ENCODE results near the gene KRT77.

Gene KRT77

GRCh38 chr12:52749827-52750226, 46.5 kb upstream of the KRT77 start:
- H3K14ac ChIP-seq (ENCODE audit: low read length in 2 of 2) = no peak overlapping the region
- H4K91ac ChIP-seq (ENCODE audit: low read length) = no peak overlapping the region
- peaks cover 10 to 65% of the 10 kb centered on the region in 2 experiments for H3K27me3 ChIP-seq (ENCODE audit: control insufficient read depth in 1 of 2, insufficient read depth in 1 of 2, low read length in 2 of 2)
- H2BK12ac ChIP-seq (ENCODE audit: low read length in 2 of 2) = no peak overlapping the region
- H4K8ac ChIP-seq (ENCODE audit: low read length) = no peak overlapping the region
- H2AK5ac ChIP-seq (ENCODE audit: low read length, severe bottlenecking) = no peak overlapping the region
- no peaks in the 10 kb centered on the region for H3K36me3 ChIP-seq (ENCODE audit: control insufficient read depth in 1 of 2, insufficient read depth in 2 of 2, low read depth in 1 of 2, low read length in 2 of 2)
- no peak overlapping the region for H2BK5ac ChIP-seq (ENCODE audit: low read depth, low read length, poor library complexity, severe bottlenecking)
- DNase-seq = no peak
- no peak overlapping the region for H3K9ac ChIP-seq (ENCODE audit: low read length)
- no peak overlapping the region for H3K18ac ChIP-seq (ENCODE audit: low read depth in 1 of 2, low read length in 2 of 2)
- 97% methylated on average over 3 of the region's 3 CpGs for WGBS
- no peak overlapping the region for H3K4ac ChIP-seq (ENCODE audit: low read depth in 1 of 2, low read length in 2 of 2)
- no peaks in the 10 kb centered on the region for H3K79me1 ChIP-seq (replicated peaks; ENCODE audit: low read length, poor library complexity, severe bottlenecking)
- H3K4me1 ChIP-seq (ENCODE audit: control insufficient read depth, insufficient read depth, low read depth, low read length) = no peaks in the 10 kb centered on the region
- H3K27ac ChIP-seq (ENCODE audit: low read length, poor library complexity, severe bottlenecking) = no peak overlapping the region
- no peak overlapping the region for H3K23ac ChIP-seq (ENCODE audit: low read length in 2 of 2)
- no peak overlapping the region for H3K4me2 ChIP-seq (ENCODE audit: low read length, poor library complexity, severe bottlenecking)
- no peak overlapping the region for H3K4me3 ChIP-seq (ENCODE audit: insufficient read depth in 1 of 2, low read depth in 1 of 2, low read length in 2 of 2)
- H2BK15ac ChIP-seq (ENCODE audit: low read depth, poor library complexity, severe bottlenecking) = no peak overlapping the region
- no peak overlapping the region for H2BK120ac ChIP-seq (ENCODE audit: low read depth, low read length)
- no peak overlapping the region for H2AFZ ChIP-seq (ENCODE audit: low read depth, low read length)
- no peaks in the 10 kb centered on the region for H3K9me3 ChIP-seq (ENCODE audit: control insufficient read depth, low read length)

- no peak for DNase-seq
- H3K79me1 ChIP-seq (replicated peaks; ENCODE audit: low read length, poor library complexity, severe bottlenecking) = no peaks in the 10 kb centered on the region
- H2AFZ ChIP-seq (ENCODE audit: low read depth, low read length) = no peak overlapping the region
- no peak overlapping the region for H3K14ac ChIP-seq (ENCODE audit: low read length in 2 of 2)
- H3K23ac ChIP-seq (ENCODE audit: low read length in 2 of 2) = no peak overlapping the region
- no peak overlapping the region for H2BK15ac ChIP-seq (ENCODE audit: low read depth, poor library complexity, severe bottlenecking)
- no peaks in the 10 kb centered on the region for H3K4me1 ChIP-seq (ENCODE audit: control insufficient read depth, insufficient read depth, low read depth, low read length)
- H2AK5ac ChIP-seq (ENCODE audit: low read length, severe bottlenecking) = no peak overlapping the region
- no peak overlapping the region for H2BK5ac ChIP-seq (ENCODE audit: low read depth, low read length, poor library complexity, severe bottlenecking)
- no peak overlapping the region for H2BK12ac ChIP-seq (ENCODE audit: low read length in 2 of 2)
- no peak overlapping the region for H4K91ac ChIP-seq (ENCODE audit: low read length)
- H3K18ac ChIP-seq (ENCODE audit: low read depth in 1 of 2, low read length in 2 of 2) = no peak overlapping the region
- no peak overlapping the region for H3K4me2 ChIP-seq (ENCODE audit: low read length, poor library complexity, severe bottlenecking)
- peaks cover 10 to 64% of the 10 kb centered on the region in 2 experiments for H3K27me3 ChIP-seq (ENCODE audit: control insufficient read depth in 1 of 2, insufficient read depth in 1 of 2, low read length in 2 of 2)
- no peak overlapping the region for H3K27ac ChIP-seq (ENCODE audit: low read length, poor library complexity, severe bottlenecking)
- WGBS = 78% methylated on average over 14 of the region's 14 CpGs
- H3K4ac ChIP-seq (ENCODE audit: low read depth in 1 of 2, low read length in 2 of 2) = no peak overlapping the region
- no peaks in the 10 kb centered on the region for H3K36me3 ChIP-seq (ENCODE audit: control insufficient read depth in 1 of 2, insufficient read depth in 2 of 2, low read depth in 1 of 2, low read length in 2 of 2)
- H4K8ac ChIP-seq (ENCODE audit: low read length) = no peak overlapping the region
- H3K4me3 ChIP-seq (ENCODE audit: insufficient read depth in 1 of 2, low read depth in 1 of 2, low read length in 2 of 2) = no peak overlapping the region
- no peak overlapping the region for H3K9ac ChIP-seq (ENCODE audit: low read length)
- no peaks in the 10 kb centered on the region for H3K9me3 ChIP-seq (ENCODE audit: control insufficient read depth, low read length)
- H2BK120ac ChIP-seq (ENCODE audit: low read depth, low read length) = no peak overlapping the region
These were observed 45.3 kb upstream of the KRT77 start for GRCh38 chr12:52748578-52748977.

GRCh38 chr12:52745554-52745953, 42.2 kb upstream of the KRT77 start:
- no peak overlapping the region for H3K23ac ChIP-seq (ENCODE audit: low read length in 2 of 2)
- no peak overlapping the region for H3K4me2 ChIP-seq (ENCODE audit: low read length, poor library complexity, severe bottlenecking)
- no peak overlapping the region for H2BK12ac ChIP-seq (ENCODE audit: low read length in 2 of 2)
- H4K8ac ChIP-seq (ENCODE audit: low read length) = no peak overlapping the region
- no peak overlapping the region for H4K91ac ChIP-seq (ENCODE audit: low read length)
- WGBS = 75% methylated on average over 4 of the region's 5 CpGs
- no peak overlapping the region for H2BK15ac ChIP-seq (ENCODE audit: low read depth, poor library complexity, severe bottlenecking)
- H3K4me1 ChIP-seq (ENCODE audit: control insufficient read depth, insufficient read depth, low read depth, low read length) = no peaks in the 10 kb centered on the region
- H3K27ac ChIP-seq (ENCODE audit: low read length, poor library complexity, severe bottlenecking) = no peak overlapping the region
- no peaks in the 10 kb centered on the region for H3K9me3 ChIP-seq (ENCODE audit: control insufficient read depth, low read length)
- no peak overlapping the region for H3K9ac ChIP-seq (ENCODE audit: low read length)
- H3K4me3 ChIP-seq (ENCODE audit: insufficient read depth in 1 of 2, low read depth in 1 of 2, low read length in 2 of 2) = no peak overlapping the region
- peaks cover 10 to 71% of the 10 kb centered on the region in 2 experiments for H3K27me3 ChIP-seq (ENCODE audit: control insufficient read depth in 1 of 2, insufficient read depth in 1 of 2, low read length in 2 of 2)
- DNase-seq = no peak
- no peak overlapping the region for H2BK120ac ChIP-seq (ENCODE audit: low read depth, low read length)
- no peak overlapping the region for H2AK5ac ChIP-seq (ENCODE audit: low read length, severe bottlenecking)
- no peaks in the 10 kb centered on the region for H3K36me3 ChIP-seq (ENCODE audit: control insufficient read depth in 1 of 2, insufficient read depth in 2 of 2, low read depth in 1 of 2, low read length in 2 of 2)
- H3K18ac ChIP-seq (ENCODE audit: low read depth in 1 of 2, low read length in 2 of 2) = no peak overlapping the region
- no peaks in the 10 kb centered on the region for H3K79me1 ChIP-seq (replicated peaks; ENCODE audit: low read length, poor library complexity, severe bottlenecking)
- H2BK5ac ChIP-seq (ENCODE audit: low read depth, low read length, poor library complexity, severe bottlenecking) = no peak overlapping the region
- no peak overlapping the region for H2AFZ ChIP-seq (ENCODE audit: low read depth, low read length)
- no peak overlapping the region for H3K4ac ChIP-seq (ENCODE audit: low read depth in 1 of 2, low read length in 2 of 2)
- no peak overlapping the region for H3K14ac ChIP-seq (ENCODE audit: low read length in 2 of 2)

- 20% methylated on average over 1 of the region's 1 CpG for WGBS
- Histone ChIP-seq H4K91ac (ENCODE audit: low read length) (no peak overlapping the region), H2AK5ac (ENCODE audit: low read length, severe bottlenecking) (no peak overlapping the region), H3K23ac (ENCODE audit: low read length in 2 of 2) (no peak overlapping the region), H3K4me1 (ENCODE audit: control insufficient read depth, insufficient read depth, low read depth, low read length) (no peaks in the 10 kb centered on the region), H2BK5ac (ENCODE audit: low read depth, low read length, poor library complexity, severe bottlenecking) (no peak overlapping the region), H3K4me2 (ENCODE audit: low read length, poor library complexity, severe bottlenecking) (no peak overlapping the region), H2BK120ac (ENCODE audit: low read depth, low read length) (no peak overlapping the region), H3K14ac (ENCODE audit: low read length in 2 of 2) (no peak overlapping the region), H3K27me3 (ENCODE audit: control insufficient read depth in 1 of 2, insufficient read depth in 1 of 2, low read length in 2 of 2) (peaks cover 6 to 72% of the 10 kb centered on the region in 2 experiments), H2AFZ (ENCODE audit: low read depth, low read length) (no peak overlapping the region), H4K8ac (ENCODE audit: low read length) (no peak overlapping the region), H3K4me3 (ENCODE audit: insufficient read depth in 1 of 2, low read depth in 1 of 2, low read length in 2 of 2) (no peak overlapping the region), H2BK15ac (ENCODE audit: low read depth, poor library complexity, severe bottlenecking) (no peak overlapping the region), H3K9me3 (ENCODE audit: control insufficient read depth, low read length) (no peaks in the 10 kb centered on the region), H3K4ac (ENCODE audit: low read depth in 1 of 2, low read length in 2 of 2) (no peak overlapping the region), H3K36me3 (ENCODE audit: control insufficient read depth in 1 of 2, insufficient read depth in 2 of 2, low read depth in 1 of 2, low read length in 2 of 2) (no peaks in the 10 kb centered on the region), H3K9ac (ENCODE audit: low read length) (no peak overlapping the region), H3K27ac (ENCODE audit: low read length, poor library complexity, severe bottlenecking) (no peak overlapping the region), H3K18ac (ENCODE audit: low read depth in 1 of 2, low read length in 2 of 2) (no peak overlapping the region), H3K79me1 (replicated peaks; ENCODE audit: low read length, poor library complexity, severe bottlenecking) (no peaks in the 10 kb centered on the region), H2BK12ac (ENCODE audit: low read length in 2 of 2) (no peak overlapping the region)
- DNase-seq = no peak
These were observed 41.3 kb upstream of the KRT77 start for GRCh38 chr12:52744493-52745156.

Measured in mesenchymal stem cell (in vitro differentiated cells and primary cell).